Naive B cell (primary cell): ENCODE measurements around the gene XRCC5. TPM values are rescaled to one million over a fixed set of nuclear protein-coding genes. Genes with fewer than 3 reads are reported as not detected.

ENCODE experiments used
- ATAC-seq, 2 donors: fragments of 150-1000 bp; cut with Tn5 transposase; 2 replicates each; pipeline ENCODE4 v1.10.0; 2021; ENCODE audit warnings: low read depth in 2 of 2, mild to moderate bottlenecking in 2 of 2, moderate library complexity in 2 of 2
- DNase-seq: peaks from one replicate; pipeline ENCODE4 v3.0.0; 2022
- H3K27ac Mint-ChIP-seq, 6 donors: one replicate each; pipeline ENCODE4 v1.8.0; 2020 to 2022; ENCODE audit warnings: mild to moderate bottlenecking in 6 of 6, mixed read lengths in 6 of 6, moderate library complexity in 5 of 6, inconsistent platforms in 2 of 6
- H3K27me3 Mint-ChIP-seq, 3 donors: one replicate each; pipeline ENCODE4 v1.8.0; 2021 to 2022; ENCODE audit warnings: mixed read lengths in 3 of 3, mild to moderate bottlenecking in 1 of 3
- H3K36me3 Mint-ChIP-seq, 2 donors: one replicate each; pipeline ENCODE4 v1.8.0; 2020 to 2022; ENCODE audit warnings: mixed read lengths in 2 of 2, inconsistent platforms in 1 of 2, mild to moderate bottlenecking in 1 of 2
- H3K4me1 Mint-ChIP-seq, 3 donors: one replicate each; pipeline ENCODE4 v1.8.0; 2020 to 2022; ENCODE audit warnings: mixed read lengths in 3 of 3, inconsistent platforms in 1 of 3, mild to moderate bottlenecking in 1 of 3, moderate library complexity in 1 of 3
- H3K4me3 Mint-ChIP-seq, 8 donors: one replicate each; pipeline ENCODE4 v1.8.0; 2020 to 2022; ENCODE audit warnings: mild to moderate bottlenecking in 8 of 8, mixed read lengths in 8 of 8, moderate library complexity in 8 of 8, inconsistent platforms in 2 of 8
- H3K9me3 Mint-ChIP-seq, 7 donors: one replicate each; pipeline ENCODE4 v1.8.0; 2020 to 2022; ENCODE audit warnings: mixed read lengths in 7 of 7, mild to moderate bottlenecking in 5 of 7, inconsistent platforms in 2 of 7, moderate library complexity in 1 of 7
- polyA plus RNA-seq, 6 donors: library from polyadenylated mRNA; unstranded; fragments of 300-500 nt; fragmentation: Illumina TruSeq; gene quantifications; one replicate each; pipeline ENCODE4 v1.2.3, GENCODE V29; 2021; ENCODE audit warnings: low read depth in 6 of 6

The XRCC5 gene
- polyA plus RNA-seq, 6 donors from 2014 or later: 245 to 322 (median 271) TPM

DNA sequence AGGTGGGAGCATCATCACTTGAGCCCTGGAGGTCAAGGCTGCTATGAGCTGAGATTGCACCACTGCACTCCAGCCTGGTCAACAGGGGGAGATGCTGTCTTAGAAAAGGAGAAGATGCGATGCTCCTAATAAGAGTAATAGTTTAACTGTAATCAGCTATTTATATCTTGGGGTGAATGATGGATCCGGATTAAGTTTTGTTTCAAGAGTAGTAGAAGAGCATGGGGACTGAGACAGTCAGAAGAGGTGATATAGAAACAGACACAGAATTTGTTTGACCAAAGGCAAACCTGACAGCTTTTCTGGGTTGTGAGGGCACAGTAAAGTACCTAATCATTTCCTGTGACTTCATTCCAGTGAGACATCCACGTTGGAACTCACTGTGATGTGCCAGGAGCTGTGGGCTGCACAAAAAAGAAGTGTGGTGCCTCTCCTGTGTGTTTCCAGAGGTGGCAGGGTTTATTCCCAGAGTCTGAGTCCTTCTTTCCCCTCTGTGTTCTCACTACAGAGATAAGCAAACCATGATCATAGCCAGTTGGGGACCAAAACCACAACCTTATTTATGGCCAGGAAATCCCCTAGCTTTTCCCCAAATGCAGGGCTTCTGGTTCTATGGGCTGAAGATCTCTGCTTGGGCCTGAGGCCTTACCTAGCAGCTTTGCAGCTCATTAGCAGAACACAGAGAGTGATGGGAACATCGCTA is 113.7 kb downstream of the XRCC5 start:
- DNase-seq: no peak
- no peaks in the 10 kb centered on the region for H3K27me3 Mint-ChIP-seq
- ATAC-seq: peak; percentile 37 to 41
- H3K36me3 Mint-ChIP-seq: no peaks in the 10 kb centered on the region
- H3K27ac Mint-ChIP-seq: peak overlapping the region in 5 of 6 donors; percentile 20 to 56 (median 49)
- H3K4me1 Mint-ChIP-seq: peaks cover 15 to 26% (median 18%) of the 10 kb centered on the region in 3 donors
- no peaks in the 10 kb centered on the region for H3K9me3 Mint-ChIP-seq
- peak overlapping the region in 4 of 8 donors; percentile 0 to 74 (median 32) for H3K4me3 Mint-ChIP-seq

GRCh38 chr2:216224388-216224787 is 115.2 kb downstream of the XRCC5 start:
- Mint-ChIP-seq H3K4me1 (peaks cover 15 to 26% (median 18%) of the 10 kb centered on the region in 3 donors), H3K4me3 (no peak overlapping the region), H3K27me3 (no peaks in the 10 kb centered on the region), H3K9me3 (peaks cover 0 to 6% (median 3%) of the 10 kb centered on the region in 7 donors), H3K27ac (peak overlapping the region in 1 of 6 donors; percentile 57), H3K36me3 (peaks cover 0 to 5% of the 10 kb centered on the region in 2 donors)
- ATAC-seq (no peak), DNase-seq (no peak)

GRCh38 chr2:216229277-216229914 is 120.2 kb downstream of the XRCC5 start:
- H3K4me1 Mint-ChIP-seq: no peaks in the 10 kb centered on the region
- peak overlapping the region in 1 of 6 donors; percentile 16 for H3K27ac Mint-ChIP-seq
- no peak overlapping the region for H3K4me3 Mint-ChIP-seq
- H3K9me3 Mint-ChIP-seq: peaks cover 11 to 47% (median 28%) of the 10 kb centered on the region in 7 donors
- H3K36me3 Mint-ChIP-seq: peaks cover 14 to 18% of the 10 kb centered on the region in 2 donors
- DNase-seq (no peak), ATAC-seq (no peak)
- no peaks in the 10 kb centered on the region for H3K27me3 Mint-ChIP-seq

DNA sequence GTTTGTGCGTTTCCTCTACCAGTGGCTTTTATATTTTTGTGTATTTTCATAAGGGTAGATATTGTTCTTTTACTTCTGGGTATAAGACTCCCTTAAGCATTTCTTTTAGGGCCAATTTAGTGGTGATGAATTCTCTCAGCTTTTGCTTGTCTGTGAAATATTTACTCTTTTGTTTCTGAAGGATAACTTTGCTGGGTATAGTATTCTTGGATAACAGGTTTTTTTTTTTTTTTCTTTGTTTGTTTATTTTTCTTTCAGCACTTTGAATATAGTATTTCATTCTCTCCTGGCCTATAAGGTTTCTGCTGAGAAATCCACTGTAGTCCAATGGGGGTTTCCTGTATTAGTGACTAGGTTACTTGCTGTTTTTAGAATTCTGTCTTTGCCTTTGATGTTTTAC is 122.7 kb downstream of the XRCC5 start:
- no peak for DNase-seq
- Mint-ChIP-seq H3K27me3 (no peaks in the 10 kb centered on the region), H3K4me3 (no peak overlapping the region), H3K9me3 (peaks cover 15 to 47% (median 31%) of the 10 kb centered on the region in 7 donors), H3K4me1 (no peaks in the 10 kb centered on the region), H3K27ac (no peak overlapping the region), H3K36me3 (peaks cover 14 to 18% of the 10 kb centered on the region in 2 donors)
- no peak for ATAC-seq

GRCh38 chr2:216232721-216233120 is 123.6 kb downstream of the XRCC5 start:
- H3K27me3 Mint-ChIP-seq: no peaks in the 10 kb centered on the region
- H3K27ac Mint-ChIP-seq: no peak overlapping the region
- peaks cover 14 to 18% of the 10 kb centered on the region in 2 donors for H3K36me3 Mint-ChIP-seq
- ATAC-seq: no peak
- no peak for DNase-seq
- H3K4me1 Mint-ChIP-seq: no peaks in the 10 kb centered on the region
- no peak overlapping the region for H3K4me3 Mint-ChIP-seq
- peaks cover 15 to 47% (median 31%) of the 10 kb centered on the region in 7 donors for H3K9me3 Mint-ChIP-seq

DNA sequence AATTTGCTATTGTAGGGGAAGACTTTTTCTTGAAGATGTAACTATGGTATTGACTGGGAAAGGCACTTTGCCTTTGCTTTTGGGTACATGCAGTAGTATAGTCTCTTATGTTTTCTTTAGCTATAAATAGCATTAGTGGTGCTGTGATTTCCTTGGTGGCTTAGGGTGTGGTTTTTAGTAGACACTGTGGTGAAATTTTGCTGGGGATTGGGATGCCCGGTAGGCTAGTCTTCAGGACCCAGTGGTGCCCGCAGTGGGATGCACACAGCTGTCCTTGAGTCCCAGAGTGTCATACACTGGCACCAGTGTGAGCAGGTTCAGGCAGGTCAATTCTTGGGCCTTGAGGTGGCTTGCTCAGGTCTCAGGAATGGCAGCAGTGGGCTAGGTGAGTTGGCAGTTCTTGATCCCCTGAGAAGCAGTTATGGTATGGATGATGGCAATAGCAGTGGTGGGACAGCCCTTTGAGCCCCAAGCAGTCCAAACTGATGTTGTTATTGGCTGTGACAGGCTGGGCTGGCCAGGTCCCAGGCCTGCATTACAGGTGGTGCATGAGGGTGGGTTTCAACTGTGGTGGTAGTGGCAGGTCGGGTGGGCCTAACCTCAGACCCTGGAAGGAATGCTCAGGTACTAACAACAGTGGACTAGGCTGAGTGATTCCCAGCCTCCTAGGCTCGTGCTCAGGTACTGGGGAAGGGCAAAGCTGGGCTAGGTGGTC is 124.3 kb downstream of the XRCC5 start:
- Mint-ChIP-seq H3K4me1 (no peaks in the 10 kb centered on the region), H3K27ac (no peak overlapping the region), H3K27me3 (no peaks in the 10 kb centered on the region), H3K4me3 (peak overlapping the region in 1 of 8 donors; percentile 29), H3K36me3 (peaks cover 14 to 18% of the 10 kb centered on the region in 2 donors), H3K9me3 (peaks cover 12 to 44% (median 29%) of the 10 kb centered on the region in 7 donors)
- DNase-seq: no peak
- ATAC-seq: no peak

DNA sequence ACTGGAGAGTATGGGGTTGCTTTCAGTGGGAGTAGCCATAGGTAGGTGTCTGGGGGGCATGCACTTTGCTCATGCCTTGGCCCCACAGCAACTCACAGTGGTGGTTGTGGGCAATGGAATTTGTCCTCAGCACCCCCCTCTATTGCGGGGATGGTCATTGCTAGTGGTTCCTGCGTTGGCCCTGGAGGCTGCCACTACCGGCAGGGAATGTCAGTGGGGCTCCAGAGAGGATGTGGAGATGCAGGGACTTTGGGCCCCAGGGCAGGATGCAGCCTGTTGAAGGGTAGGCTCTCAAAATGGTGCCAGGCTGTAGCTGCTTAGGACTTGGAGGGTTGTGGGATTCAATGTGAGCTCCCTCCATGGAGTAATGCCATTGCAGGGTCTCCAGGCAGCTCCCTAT is 125.0 kb downstream of the XRCC5 start:
- no peak overlapping the region for H3K4me3 Mint-ChIP-seq
- H3K4me1 Mint-ChIP-seq: no peaks in the 10 kb centered on the region
- H3K27ac Mint-ChIP-seq: no peak overlapping the region
- ATAC-seq (no peak), DNase-seq (no peak)
- peaks cover 14 to 15% of the 10 kb centered on the region in 2 donors for H3K36me3 Mint-ChIP-seq
- no peaks in the 10 kb centered on the region for H3K27me3 Mint-ChIP-seq
- H3K9me3 Mint-ChIP-seq: peaks cover 12 to 42% (median 25%) of the 10 kb centered on the region in 7 donors

DNA sequence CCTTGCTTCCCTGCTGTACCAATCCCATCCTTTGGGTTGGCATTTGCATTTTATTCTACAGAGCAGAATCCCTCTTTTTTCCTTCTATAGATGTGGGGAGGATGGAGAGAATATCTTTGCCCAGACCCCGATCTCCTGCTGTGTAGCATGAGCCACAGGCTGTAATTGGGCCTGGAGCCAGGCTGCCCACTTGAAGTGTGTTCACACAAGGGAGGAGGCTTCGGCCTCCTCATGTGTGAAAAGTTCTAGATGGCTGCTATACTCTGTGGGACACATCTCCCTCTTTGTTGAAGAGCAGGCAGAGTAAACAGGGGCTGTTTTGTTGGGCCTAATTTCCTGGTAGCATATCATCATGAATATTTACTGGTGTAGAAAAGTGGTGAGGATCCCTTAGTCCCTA is 126.3 kb downstream of the XRCC5 start:
- no peaks in the 10 kb centered on the region for H3K27me3 Mint-ChIP-seq
- DNase-seq: no peak
- no peak for ATAC-seq
- H3K9me3 Mint-ChIP-seq: peaks cover 12 to 32% (median 25%) of the 10 kb centered on the region in 7 donors
- no peaks in the 10 kb centered on the region for H3K4me1 Mint-ChIP-seq
- peaks cover 14 to 17% of the 10 kb centered on the region in 2 donors for H3K36me3 Mint-ChIP-seq
- H3K4me3 Mint-ChIP-seq: no peak overlapping the region
- H3K27ac Mint-ChIP-seq: no peak overlapping the region

DNA sequence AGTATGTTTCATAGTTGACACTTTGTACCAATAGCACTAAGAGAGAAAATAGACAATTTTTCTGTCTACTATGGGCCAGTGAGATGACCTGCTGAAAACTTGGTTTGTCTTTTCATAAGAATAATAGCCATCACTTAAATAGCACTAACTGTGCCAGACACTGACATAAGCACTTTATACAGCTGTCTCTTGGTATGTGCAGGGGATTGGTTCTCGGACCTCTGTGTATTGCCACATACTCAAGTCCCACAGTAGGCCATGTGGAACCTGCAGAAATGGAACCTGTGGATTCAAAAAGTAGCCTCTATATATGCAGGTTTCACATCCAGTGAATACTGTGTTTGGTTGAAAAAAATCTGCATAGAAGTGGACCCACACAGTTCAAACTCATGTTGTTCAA is 126.7 kb downstream of the XRCC5 start:
- Mint-ChIP-seq H3K9me3 (peaks cover 12 to 27% (median 22%) of the 10 kb centered on the region in 7 donors), H3K4me1 (no peaks in the 10 kb centered on the region), H3K27ac (no peak overlapping the region), H3K4me3 (no peak overlapping the region), H3K27me3 (no peaks in the 10 kb centered on the region), H3K36me3 (peaks cover 14 to 17% of the 10 kb centered on the region in 2 donors)
- no peak for ATAC-seq
- DNase-seq: no peak

- H3K4me1 Mint-ChIP-seq: no peaks in the 10 kb centered on the region
- peaks cover 12 to 25% (median 19%) of the 10 kb centered on the region in 7 donors for H3K9me3 Mint-ChIP-seq
- H3K27me3 Mint-ChIP-seq: no peaks in the 10 kb centered on the region
- peaks cover 14 to 17% of the 10 kb centered on the region in 2 donors for H3K36me3 Mint-ChIP-seq
- DNase-seq (no peak), ATAC-seq (no peak)
- H3K27ac Mint-ChIP-seq: no peak overlapping the region
- H3K4me3 Mint-ChIP-seq: no peak overlapping the region
These were observed 127.3 kb downstream of the XRCC5 start for GRCh38 chr2:216236486-216236885.

DNA sequence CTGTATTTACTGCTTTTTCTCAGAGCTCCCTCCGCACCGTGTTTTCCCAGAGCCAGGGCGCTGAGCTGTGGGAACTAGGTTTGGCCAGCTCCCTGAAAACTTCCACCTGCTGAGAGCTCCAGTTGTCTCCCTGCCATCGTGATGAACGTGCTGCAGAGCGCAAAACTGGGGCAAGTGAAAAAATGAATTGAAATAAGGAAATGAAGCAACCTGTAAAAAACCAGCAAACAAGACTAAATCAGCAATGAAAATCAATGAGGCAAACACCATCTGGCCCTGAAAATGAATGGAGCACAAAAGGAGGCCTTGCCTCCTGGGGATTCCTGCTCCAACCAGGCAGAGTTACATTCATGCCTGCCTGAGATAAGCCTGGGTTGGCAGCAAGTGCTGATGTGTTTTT is 133.2 kb downstream of the XRCC5 start:
- no peaks in the 10 kb centered on the region for H3K27me3 Mint-ChIP-seq
- peaks cover 0 to 4% of the 10 kb centered on the region in 2 donors for H3K36me3 Mint-ChIP-seq
- ATAC-seq: no peak
- no peak overlapping the region for H3K4me3 Mint-ChIP-seq
- H3K27ac Mint-ChIP-seq: no peak overlapping the region
- peaks cover 0 to 3% (median 0%) of the 10 kb centered on the region in 7 donors for H3K9me3 Mint-ChIP-seq
- no peaks in the 10 kb centered on the region for H3K4me1 Mint-ChIP-seq
- no peak for DNase-seq

DNA sequence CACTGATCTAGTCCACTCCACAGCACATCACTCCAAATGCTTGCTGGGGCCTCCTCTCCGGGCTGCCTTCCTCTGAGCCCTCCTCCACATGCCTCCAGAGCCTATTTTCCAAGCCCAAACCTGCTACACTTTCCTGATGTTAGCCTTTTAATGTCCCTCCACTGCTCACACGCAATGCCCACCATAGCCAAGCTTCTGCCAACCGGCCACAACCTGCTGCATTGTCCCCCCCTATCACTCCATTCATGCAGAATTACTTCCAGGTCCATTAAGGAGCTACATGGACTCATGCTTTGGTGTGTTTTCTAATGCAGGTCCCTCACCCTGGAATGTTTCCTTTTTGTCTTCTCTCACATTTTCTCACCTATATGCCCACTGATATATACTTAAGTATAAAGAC is 133.9 kb downstream of the XRCC5 start:
- Mint-ChIP-seq H3K4me1 (no peaks in the 10 kb centered on the region), H3K27ac (no peak overlapping the region), H3K4me3 (no peak overlapping the region), H3K9me3 (peaks cover 0 to 4% (median 2%) of the 10 kb centered on the region in 7 donors), H3K36me3 (peaks cover 0 to 4% of the 10 kb centered on the region in 2 donors), H3K27me3 (no peaks in the 10 kb centered on the region)
- DNase-seq (no peak), ATAC-seq (no peak)

GRCh38 chr2:216245391-216245975 is 136.3 kb downstream of the XRCC5 start:
- Mint-ChIP-seq H3K36me3 (no peaks in the 10 kb centered on the region), H3K9me3 (peaks cover 0 to 23% (median 11%) of the 10 kb centered on the region in 7 donors), H3K27ac (peak overlapping the region in 2 of 6 donors; percentile 16 to 30), H3K4me1 (no peaks in the 10 kb centered on the region), H3K4me3 (no peak overlapping the region), H3K27me3 (peaks cover 0 to 5% (median 0%) of the 10 kb centered on the region in 3 donors)
- ATAC-seq (no peak), DNase-seq (no peak)
